ENCODE results near the gene CARS2.
"Not testable (repeated sequence)": the region's sequence is repeated elsewhere in the genome, so short reads cannot be mapped to it uniquely, and the experiment has no call there.

The CARS2 gene, protein sequence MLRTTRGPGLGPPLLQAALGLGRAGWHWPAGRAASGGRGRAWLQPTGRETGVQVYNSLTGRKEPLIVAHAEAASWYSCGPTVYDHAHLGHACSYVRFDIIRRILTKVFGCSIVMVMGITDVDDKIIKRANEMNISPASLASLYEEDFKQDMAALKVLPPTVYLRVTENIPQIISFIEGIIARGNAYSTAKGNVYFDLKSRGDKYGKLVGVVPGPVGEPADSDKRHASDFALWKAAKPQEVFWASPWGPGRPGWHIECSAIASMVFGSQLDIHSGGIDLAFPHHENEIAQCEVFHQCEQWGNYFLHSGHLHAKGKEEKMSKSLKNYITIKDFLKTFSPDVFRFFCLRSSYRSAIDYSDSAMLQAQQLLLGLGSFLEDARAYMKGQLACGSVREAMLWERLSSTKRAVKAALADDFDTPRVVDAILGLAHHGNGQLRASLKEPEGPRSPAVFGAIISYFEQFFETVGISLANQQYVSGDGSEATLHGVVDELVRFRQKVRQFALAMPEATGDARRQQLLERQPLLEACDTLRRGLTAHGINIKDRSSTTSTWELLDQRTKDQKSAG

DNA sequence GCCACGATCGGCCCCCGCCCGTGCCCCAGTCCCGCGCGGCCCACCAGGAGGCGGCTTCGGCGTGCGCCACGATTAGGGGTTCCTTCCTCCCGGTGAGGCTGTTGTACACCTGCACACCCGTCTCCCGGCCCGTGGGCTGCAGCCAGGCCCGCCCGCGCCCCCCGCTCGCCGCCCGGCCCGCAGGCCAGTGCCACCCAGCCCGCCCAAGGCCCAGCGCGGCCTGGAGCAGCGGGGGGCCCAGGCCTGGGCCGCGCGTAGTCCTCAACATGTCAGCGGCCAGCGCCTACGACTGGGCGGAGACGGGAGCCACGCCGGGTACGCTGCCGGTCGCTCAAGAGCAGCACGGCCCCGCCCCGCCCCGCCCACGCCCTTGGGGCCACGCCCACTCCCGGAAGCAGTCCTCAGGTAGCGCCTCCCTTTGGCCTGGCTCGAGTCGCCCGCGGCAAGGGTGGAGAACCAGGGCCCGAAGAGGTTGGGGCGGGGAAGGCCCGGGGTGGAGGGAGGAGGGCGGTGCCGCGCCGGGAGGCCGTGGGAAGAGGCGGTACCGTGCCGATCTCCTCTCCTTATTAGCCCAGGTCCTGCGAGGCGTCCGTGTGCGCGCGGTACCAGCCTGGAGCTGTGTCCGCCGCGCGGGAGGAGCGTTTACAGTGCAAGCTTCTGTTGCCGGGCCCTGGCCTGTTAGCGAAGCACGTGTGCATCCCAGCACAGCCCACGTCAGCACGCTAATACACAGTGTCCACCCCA is at the start of gene CARS2:
Gene CARS2 (minus strand): TSS at position 291 of the 744 bp plus-strand sequence. CDS start 23 bp downstream, at position 268.
- DNase-seq (ENCODE audit: low read depth), result no peak

DNA sequence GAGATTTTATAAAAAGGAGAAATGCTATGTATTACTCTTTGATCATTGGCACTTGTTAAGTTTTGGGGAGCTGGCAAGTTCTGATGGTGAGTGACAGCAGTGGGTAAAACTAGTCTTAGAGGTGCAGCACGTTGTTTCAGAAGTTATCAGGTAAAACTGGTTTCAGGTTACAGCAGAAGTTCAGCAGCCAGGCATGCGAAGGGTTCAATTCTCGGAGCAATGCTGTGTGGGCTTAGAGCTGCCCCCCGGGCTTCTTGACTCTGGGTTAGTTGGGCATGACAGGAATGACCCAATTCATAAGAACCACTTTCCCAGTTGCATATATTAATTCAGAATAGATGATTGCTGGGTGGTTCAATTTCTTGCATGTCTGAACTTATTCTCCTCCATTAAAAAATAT is 42.4 kb upstream of the CARS2 start:
- DNase-seq (ENCODE audit: low read depth), result no peak

DNA sequence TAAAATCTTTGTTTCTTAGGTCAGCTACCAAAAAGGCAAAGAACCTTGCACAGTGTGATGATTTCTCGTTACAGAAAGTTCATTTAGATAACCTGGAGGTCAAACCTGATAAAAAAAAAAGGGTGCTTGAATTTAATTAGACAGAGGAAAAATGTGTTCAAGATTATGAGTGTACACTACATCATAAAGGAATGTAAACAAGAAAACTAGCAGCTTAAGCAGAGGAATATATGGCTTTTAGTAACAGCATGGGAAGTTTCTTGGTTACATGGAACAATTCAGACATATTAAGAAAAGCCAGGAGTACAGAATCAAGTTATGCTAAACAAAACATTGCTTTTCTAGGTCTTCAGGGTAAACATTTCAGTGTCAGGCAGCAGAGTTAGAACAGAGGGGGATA is 40.5 kb upstream of the CARS2 start:
- no peak for DNase-seq (ENCODE audit: low read depth)

DNA sequence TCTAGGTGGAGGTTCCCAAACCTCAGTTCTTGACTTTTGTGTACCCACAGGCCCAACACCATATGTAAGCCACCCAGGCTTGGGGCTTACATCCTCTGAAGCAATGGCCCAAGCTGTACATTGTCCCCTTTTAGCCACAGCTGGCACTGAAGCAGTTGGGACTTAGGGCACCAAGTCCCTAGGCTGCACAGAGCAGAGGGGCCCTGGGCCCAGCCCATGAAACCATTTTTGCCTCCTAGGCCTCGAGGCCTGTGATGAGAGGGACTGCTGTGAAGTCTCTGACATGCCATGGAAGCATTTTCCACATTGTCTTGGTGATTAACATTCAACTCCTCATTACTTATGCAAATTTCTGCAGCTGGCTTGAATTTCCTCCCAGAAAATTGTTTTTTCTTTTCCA is 37.8 kb upstream of the CARS2 start:
- no peak for DNase-seq (ENCODE audit: low read depth)

DNA sequence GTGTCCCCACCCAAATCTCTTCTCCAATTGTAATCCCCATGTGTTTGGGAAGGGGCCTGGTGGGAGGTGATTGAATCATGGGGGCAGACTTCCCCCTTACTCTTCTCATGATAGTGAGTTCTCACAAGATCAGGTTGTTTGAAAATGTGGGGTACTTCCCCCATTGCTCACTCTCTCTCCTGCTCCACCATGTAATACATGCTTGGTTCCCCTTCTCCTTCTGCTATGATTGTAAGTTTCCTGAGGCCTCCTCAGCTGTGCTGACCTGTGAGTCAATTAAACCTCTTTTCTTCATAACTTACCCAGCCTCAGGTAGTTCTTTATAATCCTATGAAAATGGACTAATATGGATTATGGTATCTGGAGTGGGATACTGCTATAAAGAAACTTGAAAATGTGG is 31.6 kb upstream of the CARS2 start:
- DNase-seq (ENCODE audit: low read depth), result no peak

DNA sequence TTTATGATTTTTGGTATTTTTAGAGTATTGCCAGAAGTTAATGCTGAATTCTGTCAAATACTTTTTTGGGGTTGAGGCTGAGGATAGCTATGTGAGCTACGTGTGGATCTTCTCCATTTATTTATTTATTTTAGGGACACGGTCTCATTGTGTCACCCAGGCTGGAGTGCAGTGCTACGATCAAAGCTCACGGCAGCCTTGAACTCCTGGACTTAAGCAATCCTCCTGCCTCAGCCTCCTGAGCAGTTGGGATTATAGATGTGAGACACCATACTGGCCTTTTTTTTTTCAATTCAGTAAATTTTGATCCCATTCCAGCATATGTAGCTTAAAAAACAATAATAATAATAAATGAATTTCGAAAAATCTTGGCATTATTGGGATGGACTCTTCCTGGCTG is 28.6 kb upstream of the CARS2 start:
- no peak for DNase-seq (ENCODE audit: low read depth)

DNA sequence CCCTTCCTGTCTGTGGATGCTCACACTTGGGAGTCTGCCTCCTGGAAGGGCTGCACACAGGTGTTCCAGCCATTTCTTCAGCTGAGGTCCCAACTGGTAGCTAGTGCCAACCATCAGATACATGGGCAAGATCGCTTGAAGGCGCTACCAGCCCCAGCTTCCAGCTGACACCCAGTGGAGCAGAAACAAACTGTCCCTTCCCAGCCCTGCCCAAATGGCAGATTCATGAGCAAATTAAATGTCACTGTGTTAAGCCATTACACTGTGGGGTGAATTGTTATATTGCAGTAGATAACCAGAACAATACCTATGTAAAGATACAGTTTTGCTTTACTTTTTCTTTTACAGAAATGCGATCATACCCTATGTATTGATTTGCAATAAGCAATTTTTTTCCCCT is 25.2 kb upstream of the CARS2 start:
- DNase-seq (ENCODE audit: low read depth), result no peak

DNA sequence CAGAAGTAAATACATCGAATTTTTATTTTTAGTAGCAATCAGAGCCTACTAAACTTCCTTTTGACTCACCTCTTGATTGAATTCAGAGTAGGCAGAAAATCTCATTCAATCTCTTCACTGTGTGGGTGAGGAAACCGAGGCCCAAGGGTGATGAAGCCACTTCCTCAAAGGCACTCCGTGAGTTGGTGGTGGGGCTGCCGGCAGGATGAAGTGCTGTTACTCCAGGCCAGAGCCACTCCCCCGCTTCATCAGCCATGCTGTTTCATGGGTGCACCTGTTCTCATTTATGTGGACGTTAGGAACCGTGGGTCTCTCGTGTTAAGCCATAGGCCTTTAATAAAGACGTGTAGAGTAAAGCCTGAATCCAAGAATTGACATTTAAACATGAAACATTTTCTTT is 20.8 kb upstream of the CARS2 start:
- no peak for DNase-seq (ENCODE audit: low read depth)

DNA sequence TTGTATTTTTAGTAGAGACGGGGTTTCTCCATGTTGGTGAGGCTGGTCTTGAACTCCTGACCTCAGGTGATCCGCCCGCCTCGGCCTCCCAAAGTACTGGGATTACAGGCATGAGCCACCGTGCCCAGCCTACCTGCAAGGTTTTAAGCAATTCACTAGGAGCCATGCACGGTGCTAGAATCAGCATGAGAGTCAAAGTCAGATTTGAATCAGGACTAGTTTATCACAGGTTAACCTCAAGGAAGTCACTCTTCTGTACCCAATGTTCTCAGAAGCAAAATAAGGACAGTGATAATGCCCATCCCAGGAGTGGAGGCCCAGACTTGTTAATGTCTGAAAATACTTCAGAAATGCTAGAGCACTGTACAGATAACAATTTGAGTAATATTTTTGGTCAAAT is 20.2 kb upstream of the CARS2 start:
- not testable (repeated sequence) for DNase-seq (ENCODE audit: low read depth)

DNA sequence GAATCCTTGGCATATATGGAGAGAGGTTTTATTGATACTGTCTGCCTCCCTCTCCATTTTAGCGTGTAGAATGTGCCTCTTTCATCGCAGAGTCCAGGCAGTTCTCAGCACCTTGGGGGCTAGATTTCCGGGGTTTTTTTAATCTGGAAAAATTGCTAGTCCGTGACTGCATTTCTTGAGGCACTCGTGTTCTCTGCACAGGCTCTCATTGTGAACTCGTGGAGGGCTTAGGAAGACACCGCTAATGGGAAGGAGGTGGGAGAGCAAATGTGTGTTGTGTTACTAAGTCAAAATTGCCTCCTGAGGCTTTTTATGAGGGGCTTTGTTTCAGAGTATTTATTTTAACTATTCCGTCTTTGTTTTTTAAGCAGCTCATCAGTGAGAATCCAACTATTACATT is 17.7 kb upstream of the CARS2 start:
- DNase-seq (ENCODE audit: low read depth), result no peak

DNA sequence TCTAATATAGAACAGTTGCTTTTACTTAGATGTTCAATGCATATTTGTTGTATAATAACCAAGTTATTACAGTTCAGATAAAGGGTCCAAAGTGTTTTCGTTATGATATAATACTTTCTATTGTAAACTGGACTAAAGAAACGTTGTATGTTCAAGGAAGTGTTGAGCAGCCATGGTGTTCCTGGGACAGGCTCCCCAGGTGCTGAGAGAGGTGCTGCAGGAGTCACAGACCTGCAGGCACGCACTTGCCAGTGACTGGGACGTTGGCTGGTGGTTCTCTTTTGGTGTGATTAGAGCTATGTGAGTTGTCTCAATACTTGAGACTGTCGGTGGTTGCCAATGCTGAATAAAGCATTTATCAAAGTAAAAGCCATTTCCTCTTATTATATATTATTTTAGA is 17.1 kb upstream of the CARS2 start:
- DNase-seq (ENCODE audit: low read depth), result no peak

DNA sequence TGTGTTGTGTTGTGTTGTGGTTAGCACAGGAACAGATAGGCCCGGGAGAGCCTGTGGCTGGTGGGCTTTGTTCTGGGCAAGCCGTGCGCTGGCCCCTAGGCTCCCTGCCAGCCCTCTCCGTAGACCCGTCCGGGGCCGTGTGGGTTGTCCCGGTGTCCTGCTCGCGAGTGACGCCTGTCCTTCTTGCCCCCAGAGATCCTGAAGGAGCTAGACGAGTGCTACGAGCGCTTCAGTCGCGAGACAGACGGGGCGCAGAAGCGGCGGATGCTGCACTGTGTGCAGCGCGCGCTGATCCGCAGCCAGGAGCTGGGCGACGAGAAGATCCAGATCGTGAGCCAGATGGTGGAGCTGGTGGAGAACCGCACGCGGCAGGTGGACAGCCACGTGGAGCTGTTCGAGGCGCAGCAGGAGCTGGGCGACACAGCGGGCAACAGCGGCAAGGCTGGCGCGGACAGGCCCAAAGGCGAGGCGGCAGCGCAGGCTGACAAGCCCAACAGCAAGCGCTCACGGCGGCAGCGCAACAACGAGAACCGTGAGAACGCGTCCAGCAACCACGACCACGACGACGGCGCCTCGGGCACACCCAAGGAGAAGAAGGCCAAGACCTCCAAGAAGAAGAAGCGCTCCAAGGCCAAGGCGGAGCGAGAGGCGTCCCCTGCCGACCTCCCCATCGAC is 13.3 kb upstream of the CARS2 start:
- DNase-seq (ENCODE audit: low read depth), result no peak

DNA sequence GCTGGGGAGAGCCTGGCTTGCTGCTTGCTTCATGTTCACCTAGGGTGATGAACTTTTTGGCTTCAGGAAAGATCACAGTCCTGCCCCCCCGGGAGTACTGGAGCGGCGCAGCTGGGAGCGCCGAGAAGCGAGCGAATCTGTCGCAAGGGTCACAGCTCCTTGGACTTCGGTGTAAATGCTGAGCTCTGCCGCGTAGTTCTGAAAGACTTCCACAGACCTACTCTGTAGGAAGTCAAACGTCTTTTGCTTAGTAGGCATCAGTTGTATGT is 10.3 kb upstream of the CARS2 start:
- DNase-seq (ENCODE audit: low read depth), result no peak

DNA sequence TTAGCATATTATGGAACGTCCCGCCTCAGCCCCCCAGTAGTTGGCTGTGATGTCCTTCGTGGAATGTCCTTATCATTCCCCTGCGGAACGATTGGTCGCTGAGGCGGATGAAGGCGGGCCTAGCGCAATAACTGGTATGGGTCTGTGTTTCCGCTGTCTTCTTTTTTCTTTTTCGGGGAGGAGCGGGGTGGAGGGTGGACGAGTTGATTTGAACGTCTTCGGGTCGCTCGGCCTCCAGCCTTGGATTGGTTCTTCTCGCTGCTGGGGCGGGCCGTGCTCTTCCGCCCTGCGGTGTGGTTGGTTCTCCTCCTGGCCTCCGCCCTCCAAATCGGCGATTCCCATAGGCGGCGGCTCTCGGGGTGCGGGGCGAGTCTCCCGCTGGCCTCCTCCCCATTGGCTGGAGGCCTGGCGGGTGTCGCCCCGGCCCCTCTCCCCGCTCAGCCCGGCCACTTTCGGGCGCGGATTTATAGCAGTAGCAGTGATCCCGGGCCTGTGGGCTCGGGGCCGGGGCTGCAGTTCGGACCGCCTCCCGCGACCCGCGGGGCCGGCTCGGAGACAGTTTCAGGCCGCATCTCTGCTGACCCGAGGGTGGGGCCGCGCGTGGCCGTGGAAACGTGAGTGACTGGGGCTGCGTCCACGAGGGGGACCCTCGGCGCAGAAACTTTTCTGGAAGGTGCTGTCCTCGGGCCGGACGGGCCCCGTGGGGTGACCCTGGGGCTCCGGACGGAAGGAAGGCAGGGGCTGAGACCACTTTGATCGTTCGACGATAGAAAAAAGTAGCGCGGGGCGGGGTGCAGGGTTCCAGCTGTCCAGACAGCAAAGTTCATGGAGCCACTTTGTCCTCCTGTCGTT is 9.7 kb upstream of the CARS2 start:
- DNase-seq (ENCODE audit: low read depth), result peak; percentile 89

DNA sequence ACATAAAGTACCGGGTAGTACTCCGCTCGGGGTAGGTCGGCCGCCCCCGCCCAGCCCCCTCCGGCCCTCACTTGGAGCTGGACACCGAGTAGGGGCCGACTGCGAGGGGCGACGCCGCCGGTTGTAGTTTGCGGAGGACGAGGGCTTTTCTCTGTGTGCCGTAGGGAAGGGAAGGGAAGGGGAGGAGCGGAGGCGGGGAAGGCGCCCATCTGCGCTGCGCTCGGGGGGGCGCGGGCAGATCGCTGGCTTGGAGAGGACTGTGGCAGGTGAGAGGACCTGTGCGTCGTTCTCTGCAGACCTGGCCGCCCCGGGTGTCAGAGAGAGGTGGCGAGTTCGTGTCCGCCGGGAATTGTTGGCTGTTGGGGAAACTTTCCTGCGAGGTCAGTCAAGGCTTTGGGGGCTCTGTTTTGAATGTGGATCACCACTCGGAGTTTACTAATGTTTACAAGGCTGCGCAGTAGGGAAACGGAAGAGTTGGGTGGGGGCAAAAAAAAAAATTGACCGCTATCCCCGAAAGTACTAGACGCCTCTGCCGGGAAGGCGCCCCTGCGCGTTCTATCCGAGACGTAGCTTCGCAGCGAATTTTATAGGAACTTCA is 9.0 kb upstream of the CARS2 start:
- DNase-seq (ENCODE audit: low read depth), result no peak

DNA sequence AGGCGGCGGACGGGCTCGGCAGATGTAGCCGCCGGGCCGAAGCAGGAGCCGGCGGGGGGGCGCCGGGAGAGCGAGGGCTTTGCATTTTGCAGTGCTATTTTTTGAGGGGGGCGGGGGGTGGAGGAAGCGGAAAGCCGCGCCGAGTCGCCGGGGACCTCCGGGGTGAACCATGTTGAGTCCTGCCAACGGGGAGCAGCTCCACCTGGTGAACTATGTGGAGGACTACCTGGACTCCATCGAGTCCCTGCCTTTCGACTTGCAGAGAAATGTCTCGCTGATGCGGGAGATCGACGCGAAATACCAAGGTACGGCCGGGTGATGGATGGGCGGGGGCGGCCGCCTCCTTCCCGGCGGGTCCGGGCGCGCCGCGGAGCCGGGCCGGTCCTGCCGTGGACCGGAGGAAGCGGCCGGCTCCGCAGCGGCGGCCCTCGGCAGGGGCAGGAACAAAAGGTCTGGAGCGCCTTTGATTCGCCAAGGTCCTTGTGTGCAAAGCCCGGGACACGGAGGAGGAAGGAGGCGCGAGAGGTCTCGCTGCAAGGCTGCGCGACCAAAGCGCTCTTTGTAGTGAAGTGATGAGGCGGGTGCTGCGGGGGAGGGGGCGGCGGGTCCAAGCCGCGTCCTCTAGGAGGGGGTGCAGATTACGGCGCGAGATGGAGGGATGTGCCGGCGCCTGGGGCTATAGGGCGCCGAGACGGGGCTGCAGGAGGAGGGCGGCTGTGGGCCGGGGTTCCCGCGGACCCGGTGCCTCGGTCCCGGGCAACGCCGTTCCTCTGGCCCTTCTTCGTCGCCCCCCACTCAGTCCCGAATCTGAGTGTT is 8.3 kb upstream of the CARS2 start:
- DNase-seq (ENCODE audit: low read depth), result no peak

DNA sequence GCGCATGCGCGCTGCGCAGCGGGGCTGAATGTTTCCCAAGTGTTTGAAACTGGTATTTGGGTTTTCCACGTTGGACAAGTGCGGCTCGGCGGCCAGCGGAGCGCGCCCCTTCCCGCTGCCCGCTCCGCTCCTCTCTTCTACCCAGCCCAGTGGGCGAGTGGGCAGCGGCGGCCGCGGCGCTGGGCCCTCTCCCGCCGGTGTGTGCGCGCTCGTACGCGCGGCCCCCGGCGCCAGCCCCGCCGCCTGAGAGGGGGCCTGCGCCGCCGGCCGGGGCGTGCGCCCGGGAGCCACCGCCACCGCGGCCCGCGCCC is 7.7 kb upstream of the CARS2 start, which contains the start of gene ING1:
Gene ING1 (plus strand): TSS at position 59 of the 311 bp plus-strand sequence. CDS start 450 bp downstream, outside the sequence.
- DNase-seq (ENCODE audit: low read depth), result no peak

DNA sequence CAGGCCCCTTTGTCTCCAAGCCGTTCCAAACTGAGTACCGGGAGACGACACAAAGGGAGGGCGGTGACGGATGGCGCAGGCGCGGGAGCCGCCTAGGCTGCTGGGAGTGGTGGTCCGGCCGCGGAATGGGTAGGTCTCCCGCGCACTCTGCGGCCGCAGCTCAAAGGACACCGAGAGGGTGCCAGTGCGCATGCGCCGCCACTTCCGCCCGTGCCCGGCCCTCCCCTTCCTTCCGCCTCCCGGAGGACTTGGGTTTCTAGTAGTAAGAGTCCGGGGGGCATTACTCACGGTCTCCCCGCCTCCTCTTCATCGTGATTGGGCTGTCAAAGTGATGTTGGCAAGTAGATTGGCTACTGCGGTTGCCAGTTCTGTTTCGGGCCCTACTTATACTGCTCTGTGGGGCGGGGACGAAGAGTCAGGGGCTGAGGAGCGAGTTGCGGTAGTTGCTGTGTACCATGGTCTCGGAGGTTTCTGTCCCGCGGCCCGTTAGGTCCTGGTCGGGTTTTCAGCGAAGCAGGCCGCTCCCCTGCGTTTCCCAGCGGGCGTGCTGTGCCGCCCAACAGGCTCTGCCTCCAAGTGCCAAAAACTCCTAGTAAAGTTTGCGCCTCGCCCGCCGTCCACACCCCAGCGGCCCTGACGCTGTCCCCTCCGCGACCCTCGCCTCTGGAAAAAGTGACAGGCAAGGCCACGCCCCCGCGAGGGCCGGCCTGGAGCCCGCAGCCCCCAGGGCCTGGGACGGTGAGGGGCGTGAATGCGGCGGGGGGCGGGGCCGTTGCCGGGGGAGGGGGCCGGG is 7.1 kb upstream of the CARS2 start:
- peak; percentile 86 for DNase-seq (ENCODE audit: low read depth)

DNA sequence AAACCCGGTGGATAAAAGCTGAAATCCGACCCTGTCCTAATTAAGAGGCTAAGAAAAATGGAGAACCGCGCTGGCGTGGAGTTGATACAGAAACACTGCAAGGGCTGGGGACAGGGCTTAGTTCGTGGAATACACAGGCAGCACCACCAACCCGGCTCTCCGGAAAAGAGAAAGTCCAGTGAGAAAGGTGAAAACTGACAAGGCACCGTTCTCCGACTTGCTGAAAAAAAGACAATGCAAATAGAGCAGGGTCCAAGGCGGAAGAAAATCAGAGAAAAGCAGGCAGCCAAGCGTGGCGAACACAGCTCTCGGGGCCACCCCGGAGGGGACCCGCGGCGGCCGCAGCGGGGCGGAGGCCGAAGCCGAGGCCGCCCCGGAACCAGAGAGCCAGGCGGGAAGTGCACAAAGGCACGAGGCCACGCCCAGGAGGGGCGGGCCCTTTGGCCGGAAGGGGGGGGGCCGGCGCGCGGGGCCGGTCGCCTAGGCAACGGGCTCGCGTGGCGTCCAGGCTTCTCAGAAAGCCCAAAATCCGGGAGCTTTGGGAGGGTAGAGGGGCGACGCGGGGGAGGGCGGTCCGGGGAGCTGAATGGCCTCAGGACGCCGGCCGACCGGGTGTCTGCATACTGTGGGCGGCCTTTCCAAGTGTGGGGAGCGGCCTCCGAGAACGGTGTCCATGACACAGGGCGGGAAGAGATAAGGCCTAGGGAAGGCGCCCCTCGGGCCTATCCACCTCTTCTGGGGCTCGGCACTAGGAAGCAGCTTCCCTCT is 6.3 kb upstream of the CARS2 start:
- no peak for DNase-seq (ENCODE audit: low read depth)

Measured in HS-27A (cell line).